CD4-positive, alpha-beta T cell (primary cell): ENCODE results near the gene CTBP1. TPM values are rescaled to one million over a fixed set of nuclear protein-coding genes. Genes with fewer than 3 reads are reported as not detected.

Experiments used
- ATAC-seq: fragments of 200-7000 bp; cut with Tn5 transposase; one replicate; pipeline ENCODE4 v1.10.0; 2022; ENCODE audit warnings: mild to moderate bottlenecking; ENCODE audit not compliant: poor library complexity
- CTCF ChIA-PET: fragments of 350-600 bp; sonication (Branson Sonifier 250); formaldehyde crosslinking; loops from one replicate; lab custom pipeline; 2021; ENCODE audit warnings: antibody characterized with exemption, inconsistent platforms; lab: Charles Lee
- POLR2A ChIA-PET: fragments of 350-600 bp; sonication (Branson Sonifier 250); formaldehyde crosslinking; loops from one replicate; lab custom pipeline; 2021; ENCODE audit warnings: antibody characterized with exemption, inconsistent platforms; lab: Charles Lee
- DNase-seq, 14 experiments: peaks; one replicate each; pipeline ENCODE4 v3.0.0-alpha.2; 2013 to 2020; ENCODE audit warnings: mixed read lengths in 2 of 14
- H3K27ac ChIP-seq, 2 donors: one replicate each; pipeline versions ENCODE4 v1.5.1 to v1.7.0; 2013; ENCODE audit warnings: low read length in 2 of 2, low read depth in 1 of 2, mild to moderate bottlenecking in 1 of 2
- H3K27me3 ChIP-seq, 2 experiments: 1 replicate in 1 of 2; 2 replicates in 1 of 2; pipeline versions ENCODE4 v1.6.1 to v1.7.0; 2013; ENCODE audit warnings: low read length in 2 of 2, control low read depth in 1 of 2, mild to moderate bottlenecking in 1 of 2, moderate library complexity in 1 of 2; ENCODE audit not compliant: insufficient read depth in 2 of 2, control insufficient read depth in 1 of 2
- H3K36me3 ChIP-seq: one replicate; pipeline ENCODE4 v1.6.1; 2013; ENCODE audit warnings: low read length, control low read depth; ENCODE audit not compliant: insufficient read depth
- H3K4me1 ChIP-seq: one replicate; pipeline ENCODE4 v1.6.1; 2013; ENCODE audit warnings: low read length, control low read depth; ENCODE audit not compliant: insufficient read depth
- H3K4me3 ChIP-seq: one replicate; pipeline ENCODE4 v1.5.1; 2013; ENCODE audit warnings: mild to moderate bottlenecking, low read length, moderate library complexity
- H3K9me3 ChIP-seq, 2 experiments: 1 replicate in 1 of 2; 2 replicates in 1 of 2; pipeline versions ENCODE4 v1.6.1 to v1.7.0; 2013; ENCODE audit warnings: low read length in 2 of 2, mild to moderate bottlenecking in 2 of 2, control low read depth in 1 of 2, moderate library complexity in 1 of 2; ENCODE audit not compliant: control insufficient read depth in 1 of 2, insufficient read depth in 1 of 2
- H3K27ac Mint-ChIP-seq: one replicate; pipeline ENCODE4 v1.8.0; 2020; ENCODE audit warnings: mixed read lengths
- H3K27me3 Mint-ChIP-seq: one replicate; pipeline ENCODE4 v1.8.0; 2021; ENCODE audit warnings: mixed read lengths
- H3K36me3 Mint-ChIP-seq: one replicate; pipeline ENCODE4 v1.8.0; 2021; ENCODE audit warnings: low read depth, mixed read lengths
- H3K4me1 Mint-ChIP-seq: one replicate; pipeline ENCODE4 v1.8.0; 2021; ENCODE audit warnings: low read depth, mixed read lengths
- H3K4me3 Mint-ChIP-seq: one replicate; pipeline ENCODE4 v1.8.0; 2020; ENCODE audit warnings: mild to moderate bottlenecking, mixed read lengths
- H3K9me3 Mint-ChIP-seq: one replicate; pipeline ENCODE4 v1.8.0; 2020; ENCODE audit warnings: mixed read lengths
- intact Hi-C, 2 experiments: fragments of 100-400 bp; cut with DNase I in 1 of 2; cut with micrococcal nuclease in 1 of 2; formaldehyde crosslinking; loops; one replicate each; pipeline versions ENCODE4 v1.15.1 to v1.9.0; 2023 to 2025; cut with DNase I, micrococcal nuclease
- total RNA-seq, 174 experiments: library from RNA in 2 of 174; stranded (reverse) in 2 of 174; gene quantifications; one replicate each; pipeline ENCODE4 v1.2.3 and lab custom pipeline; 2021 to 2026
- TF ChIP-seq, protein P1 (sequence below): fragments of 200-600 bp; IDR thresholded peaks from one replicate; pipeline ENCODE4 v1.8.0; 2022; ENCODE audit warnings: antibody characterized with exemption, mild to moderate bottlenecking

Gene CTBP1
- total RNA-seq, 2 experiments from 2014 or later, result 132 to 148 TPM

DNA sequence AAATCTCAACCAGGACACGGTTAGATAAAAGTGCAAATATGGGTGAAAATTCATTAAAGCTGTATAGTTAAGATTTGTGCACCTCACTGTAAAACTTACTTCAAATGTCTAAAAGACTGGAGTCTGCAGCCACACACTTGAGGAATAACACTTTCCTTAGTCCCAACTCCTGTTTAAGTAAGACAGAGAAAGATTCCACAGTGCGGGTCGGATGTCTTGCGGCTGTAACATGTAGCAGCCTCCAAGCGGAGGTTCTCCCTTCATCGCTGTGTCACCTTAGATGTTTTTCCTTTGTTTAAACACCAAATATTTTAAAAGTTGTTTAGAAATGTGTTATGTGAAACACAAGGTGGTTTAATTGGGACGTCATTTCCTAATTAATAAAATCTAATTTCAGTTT, 39.9 kb upstream of the CTBP1 start:
- Histone ChIP-seq H3K27me3 (no peaks in the 10 kb centered on the region), H3K4me3 (peak overlapping the region; percentile 72), H3K4me1 (peaks cover 39% of the 10 kb centered on the region), H3K36me3 (peaks cover 2% of the 10 kb centered on the region), H3K27ac (peak overlapping the region; percentile 60 to 83), H3K9me3 (peaks cover 0 to 11% of the 10 kb centered on the region in 2 experiments)
- Mint-ChIP-seq H3K4me1 (peaks cover 38% of the 10 kb centered on the region), H3K4me3 (peak overlapping the region; percentile 79), H3K27me3 (no peaks in the 10 kb centered on the region), H3K36me3 (peaks cover 10% of the 10 kb centered on the region), H3K27ac (peak overlapping the region; percentile 93), H3K9me3 (no peaks in the 10 kb centered on the region)
- ATAC-seq (no peak), DNase-seq (no peak)
- intact Hi-C loops, result loop anchor here (1.0 to 10.0 kb wide), 7 partner anchors 21 to 1044 kb away; partner anchors contain the start of genes CTBP1 (in 2 of the 2) and SLBP (in 1 of the 2)
- ChIA-PET POLR2A (interaction anchor here (0.7 to 3.2 kb wide), 10 partner anchors 11 to 317 kb away, joined by 3 to 49 read pairs (median 6); partner anchors contain the start of genes CTBP1 and UVSSA), CTCF (interaction anchor here (1.1 to 4.3 kb wide), 4 partner anchors 20 to 57 kb away, joined by 3 to 26 read pairs (median 10); partner anchors contain the start of gene UVSSA)
- TF ChIP-seq, protein P1, sequence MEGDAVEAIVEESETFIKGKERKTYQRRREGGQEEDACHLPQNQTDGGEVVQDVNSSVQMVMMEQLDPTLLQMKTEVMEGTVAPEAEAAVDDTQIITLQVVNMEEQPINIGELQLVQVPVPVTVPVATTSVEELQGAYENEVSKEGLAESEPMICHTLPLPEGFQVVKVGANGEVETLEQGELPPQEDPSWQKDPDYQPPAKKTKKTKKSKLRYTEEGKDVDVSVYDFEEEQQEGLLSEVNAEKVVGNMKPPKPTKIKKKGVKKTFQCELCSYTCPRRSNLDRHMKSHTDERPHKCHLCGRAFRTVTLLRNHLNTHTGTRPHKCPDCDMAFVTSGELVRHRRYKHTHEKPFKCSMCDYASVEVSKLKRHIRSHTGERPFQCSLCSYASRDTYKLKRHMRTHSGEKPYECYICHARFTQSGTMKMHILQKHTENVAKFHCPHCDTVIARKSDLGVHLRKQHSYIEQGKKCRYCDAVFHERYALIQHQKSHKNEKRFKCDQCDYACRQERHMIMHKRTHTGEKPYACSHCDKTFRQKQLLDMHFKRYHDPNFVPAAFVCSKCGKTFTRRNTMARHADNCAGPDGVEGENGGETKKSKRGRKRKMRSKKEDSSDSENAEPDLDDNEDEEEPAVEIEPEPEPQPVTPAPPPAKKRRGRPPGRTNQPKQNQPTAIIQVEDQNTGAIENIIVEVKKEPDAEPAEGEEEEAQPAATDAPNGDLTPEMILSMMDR, result no peak

GRCh38 chr4:1285790-1286553, 37.0 kb upstream of the CTBP1 start:
- Mint-ChIP-seq H3K36me3 (no peaks in the 10 kb centered on the region), H3K27me3 (no peaks in the 10 kb centered on the region), H3K4me1 (peaks cover 16% of the 10 kb centered on the region), H3K9me3 (no peaks in the 10 kb centered on the region), H3K27ac (peak overlapping the region; percentile 68), H3K4me3 (peak overlapping the region; percentile 52)
- no peak overlapping the region for H3K4me3 ChIP-seq
- H3K27me3 ChIP-seq, result no peaks in the 10 kb centered on the region
- intact Hi-C loops, result loop anchor here in 1 of 2 experiments (5.0 to 10.0 kb wide), 2 partner anchors 426 to 1041 kb away; partner anchors contain the start of gene SLBP
- peaks cover 0 to 11% of the 10 kb centered on the region in 2 experiments for H3K9me3 ChIP-seq
- TF ChIP-seq, protein P1, result no peak
- ATAC-seq (no peak), DNase-seq (peak in 7 of 14 experiments; percentile 31 to 61 (median 42))
- no peak overlapping the region for H3K27ac ChIP-seq
- ChIA-PET POLR2A (interaction anchor here (0.6 kb wide), 1 partner anchor 54 kb away, joined by 3 read pairs; no protein-coding TSS in a partner anchor), CTCF (interaction anchor here (1.2 to 1.4 kb wide), 2 partner anchors 18 to 60 kb away, joined by 3 to 6 read pairs; no protein-coding TSS in a partner anchor)
- peaks cover 16% of the 10 kb centered on the region for H3K4me1 ChIP-seq
- H3K36me3 ChIP-seq, result no peaks in the 10 kb centered on the region

DNA sequence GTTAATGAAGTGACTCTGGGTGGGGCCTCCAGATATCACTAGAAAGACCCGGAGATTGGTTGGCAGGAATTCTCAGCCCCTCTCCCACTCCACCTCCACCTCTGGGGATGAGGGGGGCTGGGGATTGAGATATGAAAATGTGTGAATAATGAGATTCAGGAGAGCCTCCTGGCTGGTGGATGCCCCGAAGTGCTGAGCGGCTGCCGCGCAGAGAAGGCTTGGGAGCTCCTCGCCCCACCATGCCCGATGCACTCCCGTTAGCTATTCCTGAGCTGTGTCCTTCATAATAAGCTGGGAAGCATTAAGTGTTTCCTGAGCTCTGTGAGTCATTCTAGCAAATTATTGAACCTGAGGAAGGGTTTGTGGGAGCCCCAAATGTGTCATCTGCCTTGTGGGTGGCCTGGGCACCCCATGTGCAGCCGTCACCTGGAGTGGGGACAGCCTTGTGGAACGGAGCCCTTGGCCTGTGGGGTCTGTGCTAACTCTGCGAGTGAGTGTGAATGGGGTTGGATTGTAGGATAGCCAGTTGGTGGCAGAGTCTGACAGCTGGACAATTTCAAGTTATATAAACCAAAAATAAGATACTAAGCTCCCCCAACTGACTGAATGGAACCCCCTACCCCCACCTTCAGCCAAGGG, 36.3 kb upstream of the CTBP1 start:
- H3K4me1 ChIP-seq, result peaks cover 9% of the 10 kb centered on the region
- Mint-ChIP-seq H3K4me3 (no peak overlapping the region), H3K27ac (no peak overlapping the region), H3K27me3 (no peaks in the 10 kb centered on the region), H3K4me1 (peaks cover 9% of the 10 kb centered on the region), H3K36me3 (no peaks in the 10 kb centered on the region), H3K9me3 (no peaks in the 10 kb centered on the region)
- H3K27ac ChIP-seq, result no peak overlapping the region
- ChIA-PET POLR2A (no interaction called here), CTCF (interaction anchor here (1.2 to 1.4 kb wide), 2 partner anchors 17 to 61 kb away, joined by 3 to 6 read pairs; no protein-coding TSS in a partner anchor)
- ATAC-seq (no peak), DNase-seq (no peak)
- intact Hi-C loops, result loop anchor here in 1 of 2 experiments (5.0 to 10.0 kb wide), 2 partner anchors 427 to 1040 kb away; partner anchors contain the start of gene SLBP
- peaks cover 0 to 11% of the 10 kb centered on the region in 2 experiments for H3K9me3 ChIP-seq
- no peaks in the 10 kb centered on the region for H3K36me3 ChIP-seq
- H3K27me3 ChIP-seq, result no peaks in the 10 kb centered on the region
- no peak overlapping the region for H3K4me3 ChIP-seq
- TF ChIP-seq, protein P1, result no peak
